Stromal cell of bone marrow (primary cell): ENCODE data around the gene ZFX.

Experiments used
- DNase-seq: peaks from one replicate; pipeline ENCODE4 v3.0.0-alpha.2; 2012; ENCODE audit warnings: low read depth

Gene ZFX

GRCh38 chrX:24202465-24203031 is 53.0 kb downstream of the ZFX start:
- DNase-seq, result no peak

GRCh38 chrX:24203072-24203808 is 53.7 kb downstream of the ZFX start:
- no peak for DNase-seq

- DNase-seq, result no peak
These were observed 54.8 kb downstream of the ZFX start for GRCh38 chrX:24204331-24204730.

- no peak for DNase-seq
These were observed 55.4 kb downstream of the ZFX start for GRCh38 chrX:24204958-24205357.

- no peak for DNase-seq
These were observed 58.3 kb downstream of the ZFX start for GRCh38 chrX:24207826-24208225.

GRCh38 chrX:24208496-24209240 is 59.1 kb downstream of the ZFX start:
- DNase-seq, result no peak

GRCh38 chrX:24210190-24210589 is 60.7 kb downstream of the ZFX start:
- no peak for DNase-seq

GRCh38 chrX:24214568-24214967 is 65.0 kb downstream of the ZFX start:
- DNase-seq, result no peak

- no peak for DNase-seq
These were observed 65.7 kb downstream of the ZFX start for GRCh38 chrX:24215272-24215671.

GRCh38 chrX:24216037-24216436 is 66.5 kb downstream of the ZFX start:
- DNase-seq, result no peak

GRCh38 chrX:24216827-24217226 is 67.3 kb downstream of the ZFX start:
- no peak for DNase-seq

- DNase-seq, result no peak
These were observed 69.8 kb downstream of the ZFX start for GRCh38 chrX:24219320-24219719.

GRCh38 chrX:24221872-24222271 is 72.3 kb downstream of the ZFX start:
- DNase-seq, result no peak

- no peak for DNase-seq
These were observed 75.7 kb downstream of the ZFX start for GRCh38 chrX:24225265-24225664.

GRCh38 chrX:24226176-24226575 is 76.6 kb downstream of the ZFX start:
- no peak for DNase-seq

GRCh38 chrX:24228596-24228995 is 79.1 kb downstream of the ZFX start:
- no peak for DNase-seq

- DNase-seq, result no peak
These were observed 79.9 kb downstream of the ZFX start for GRCh38 chrX:24229400-24229879.

GRCh38 chrX:24229976-24230375 is 80.4 kb downstream of the ZFX start:
- DNase-seq, result peak; percentile 25

- DNase-seq, result peak; percentile 75
These were observed 81.6 kb downstream of the ZFX start for GRCh38 chrX:24231131-24231540.

GRCh38 chrX:24231641-24232179 is 82.2 kb downstream of the ZFX start:
- DNase-seq, result no peak

GRCh38 chrX:24232796-24233195 is 83.3 kb downstream of the ZFX start:
- no peak for DNase-seq

- DNase-seq, result no peak
These were observed 85.7 kb downstream of the ZFX start for GRCh38 chrX:24235084-24235710.
